Progenitor cell of endocrine pancreas (in vitro differentiated cells): ENCODE results near the gene VDAC1. TPM values are rescaled to one million over a fixed set of nuclear protein-coding genes. Genes with fewer than 3 reads are reported as not detected.

ENCODE experiments used
- DNase-seq: peaks from one replicate; pipeline ENCODE4 v3.0.0; 2021; ENCODE audit warnings: low spot score; ENCODE audit not compliant: unreplicated experiment
- H3K27ac Mint-ChIP-seq: 2 replicates; pipeline ENCODE4 v1.8.0; 2021; ENCODE audit warnings: mild to moderate bottlenecking, moderate library complexity, mixed read lengths
- H3K27me3 Mint-ChIP-seq: 2 replicates; pipeline ENCODE4 v1.8.0; 2021; ENCODE audit warnings: mixed read lengths
- H3K36me3 Mint-ChIP-seq: 2 replicates; pipeline ENCODE4 v1.8.0; 2022; ENCODE audit warnings: mixed read lengths; ENCODE audit not compliant: insufficient read depth
- H3K4me1 Mint-ChIP-seq: 2 replicates; pipeline ENCODE4 v1.8.0; 2021; ENCODE audit warnings: low read depth, mixed read lengths
- H3K4me3 Mint-ChIP-seq: 2 replicates; pipeline ENCODE4 v1.8.0; 2021; ENCODE audit warnings: low read depth, mild to moderate bottlenecking, moderate library complexity, mixed read lengths
- H3K9me3 Mint-ChIP-seq: 2 replicates; pipeline ENCODE4 v1.8.0; 2021; ENCODE audit warnings: low read depth, mixed read lengths
- total RNA-seq: library from RNA; stranded (reverse); gene quantifications from 2 replicates; pipeline ENCODE4 v1.2.1, GENCODE V29; 2021
- TF ChIP-seq, protein P1 (sequence below): fragments of 200-600 bp; sonication (generic); IDR thresholded peaks from one replicate; pipeline ENCODE4 v1.5.0; 2021; ENCODE audit warnings: antibody characterized with exemption, mild to moderate bottlenecking; ENCODE audit not compliant: unreplicated experiment

The VDAC1 gene
- total RNA-seq, 1 donor from 2014 or later: 123 TPM

DNA sequence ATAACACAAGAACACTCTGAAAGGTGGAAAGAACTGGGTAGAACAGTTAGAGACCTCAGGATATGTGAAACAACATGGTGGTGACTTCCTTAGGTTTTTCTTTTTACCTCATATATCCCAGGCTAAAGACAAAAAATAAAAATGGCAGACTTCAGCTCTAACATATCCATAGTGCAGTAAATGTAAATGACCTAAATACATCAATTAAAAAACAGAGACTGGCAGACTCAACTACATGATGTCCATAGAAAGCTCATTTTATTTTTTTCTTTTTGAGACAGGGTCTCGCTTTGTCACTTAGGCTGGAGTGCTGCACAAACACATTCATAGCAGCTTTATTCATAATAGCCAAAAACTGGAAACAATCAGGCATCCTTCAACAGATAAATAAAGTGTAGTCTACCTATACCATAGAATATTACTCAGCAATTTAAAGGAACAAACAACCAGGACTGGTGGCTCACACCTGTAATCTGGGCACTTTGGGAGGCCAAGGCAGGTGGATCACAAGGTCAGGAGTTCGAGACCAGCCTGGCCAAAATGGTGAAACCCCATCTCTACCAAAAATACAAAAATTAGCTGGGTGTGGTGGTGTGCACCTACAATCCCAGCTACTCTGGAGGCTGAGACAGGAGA is 41.2 kb downstream of the VDAC1 start:
- no peak overlapping the region for H3K27ac Mint-ChIP-seq
- no peak overlapping the region for H3K4me3 Mint-ChIP-seq
- H3K27me3 Mint-ChIP-seq: no peaks in the 10 kb centered on the region
- H3K36me3 Mint-ChIP-seq: peaks cover 5% of the 10 kb centered on the region
- H3K9me3 Mint-ChIP-seq: no peaks in the 10 kb centered on the region
- no peak for DNase-seq
- TF ChIP-seq, protein P1, sequence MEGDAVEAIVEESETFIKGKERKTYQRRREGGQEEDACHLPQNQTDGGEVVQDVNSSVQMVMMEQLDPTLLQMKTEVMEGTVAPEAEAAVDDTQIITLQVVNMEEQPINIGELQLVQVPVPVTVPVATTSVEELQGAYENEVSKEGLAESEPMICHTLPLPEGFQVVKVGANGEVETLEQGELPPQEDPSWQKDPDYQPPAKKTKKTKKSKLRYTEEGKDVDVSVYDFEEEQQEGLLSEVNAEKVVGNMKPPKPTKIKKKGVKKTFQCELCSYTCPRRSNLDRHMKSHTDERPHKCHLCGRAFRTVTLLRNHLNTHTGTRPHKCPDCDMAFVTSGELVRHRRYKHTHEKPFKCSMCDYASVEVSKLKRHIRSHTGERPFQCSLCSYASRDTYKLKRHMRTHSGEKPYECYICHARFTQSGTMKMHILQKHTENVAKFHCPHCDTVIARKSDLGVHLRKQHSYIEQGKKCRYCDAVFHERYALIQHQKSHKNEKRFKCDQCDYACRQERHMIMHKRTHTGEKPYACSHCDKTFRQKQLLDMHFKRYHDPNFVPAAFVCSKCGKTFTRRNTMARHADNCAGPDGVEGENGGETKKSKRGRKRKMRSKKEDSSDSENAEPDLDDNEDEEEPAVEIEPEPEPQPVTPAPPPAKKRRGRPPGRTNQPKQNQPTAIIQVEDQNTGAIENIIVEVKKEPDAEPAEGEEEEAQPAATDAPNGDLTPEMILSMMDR: no peak
- H3K4me1 Mint-ChIP-seq: peaks cover 12% of the 10 kb centered on the region

DNA sequence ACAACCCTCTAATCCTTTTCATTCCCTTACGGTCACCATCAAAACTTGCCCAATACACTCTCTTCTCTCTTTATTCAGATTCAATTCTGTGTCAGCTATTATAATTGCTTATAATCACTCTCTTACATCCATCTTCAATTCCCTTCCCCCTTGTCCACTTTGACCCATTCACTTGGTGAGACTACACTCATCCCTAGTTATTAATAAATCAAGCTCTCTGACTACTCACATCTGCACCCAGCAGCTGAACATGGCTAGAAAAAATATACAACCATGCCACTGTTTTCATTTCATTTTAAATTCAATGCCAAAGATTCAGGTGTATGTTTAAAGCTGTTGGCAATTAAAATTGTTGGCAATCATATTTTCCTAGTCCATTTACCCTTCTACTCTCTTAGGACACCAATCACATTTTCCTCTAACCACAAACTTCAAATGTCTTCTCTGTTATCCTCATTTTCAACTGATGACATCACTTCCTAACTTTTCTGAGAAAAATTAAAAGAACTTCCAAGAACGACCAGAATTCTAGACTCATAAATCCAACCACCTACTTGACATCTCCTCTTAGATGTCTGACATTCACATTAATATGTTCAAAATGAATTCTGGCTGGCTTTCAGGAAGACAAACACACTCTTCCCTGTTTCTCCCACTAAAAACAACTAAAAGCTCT is 41.8 kb downstream of the VDAC1 start:
- no peaks in the 10 kb centered on the region for H3K27me3 Mint-ChIP-seq
- no peak overlapping the region for H3K27ac Mint-ChIP-seq
- DNase-seq: no peak
- peaks cover 8% of the 10 kb centered on the region for H3K4me1 Mint-ChIP-seq
- H3K36me3 Mint-ChIP-seq: peaks cover 5% of the 10 kb centered on the region
- TF ChIP-seq, protein P1: no peak
- no peak overlapping the region for H3K4me3 Mint-ChIP-seq
- H3K9me3 Mint-ChIP-seq: no peaks in the 10 kb centered on the region

DNA sequence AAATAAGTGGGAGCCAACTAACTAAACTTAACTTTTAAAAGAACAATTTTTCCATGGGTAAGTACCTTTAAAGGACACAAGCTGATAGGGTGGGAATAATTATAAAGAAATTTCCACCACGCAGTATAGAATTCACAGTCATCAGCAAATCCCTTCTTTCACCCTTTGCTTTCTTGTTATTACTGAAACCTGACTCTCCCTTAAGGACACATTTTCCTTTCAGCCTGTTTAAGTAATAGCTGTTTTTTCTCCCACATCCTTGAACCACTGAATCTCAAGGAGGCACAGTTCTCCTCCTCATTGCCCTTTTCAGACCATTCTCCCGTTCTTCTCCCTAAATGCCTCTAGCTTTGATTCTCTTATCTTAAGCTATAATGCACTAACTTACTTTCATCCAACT is 42.6 kb downstream of the VDAC1 start:
- DNase-seq: no peak
- H3K4me1 Mint-ChIP-seq: peaks cover 1% of the 10 kb centered on the region
- no peak overlapping the region for H3K4me3 Mint-ChIP-seq
- no peaks in the 10 kb centered on the region for H3K27me3 Mint-ChIP-seq
- H3K9me3 Mint-ChIP-seq: no peaks in the 10 kb centered on the region
- TF ChIP-seq, protein P1: no peak
- peak overlapping the region; percentile 1 for H3K27ac Mint-ChIP-seq
- H3K36me3 Mint-ChIP-seq: peaks cover 7% of the 10 kb centered on the region

DNA sequence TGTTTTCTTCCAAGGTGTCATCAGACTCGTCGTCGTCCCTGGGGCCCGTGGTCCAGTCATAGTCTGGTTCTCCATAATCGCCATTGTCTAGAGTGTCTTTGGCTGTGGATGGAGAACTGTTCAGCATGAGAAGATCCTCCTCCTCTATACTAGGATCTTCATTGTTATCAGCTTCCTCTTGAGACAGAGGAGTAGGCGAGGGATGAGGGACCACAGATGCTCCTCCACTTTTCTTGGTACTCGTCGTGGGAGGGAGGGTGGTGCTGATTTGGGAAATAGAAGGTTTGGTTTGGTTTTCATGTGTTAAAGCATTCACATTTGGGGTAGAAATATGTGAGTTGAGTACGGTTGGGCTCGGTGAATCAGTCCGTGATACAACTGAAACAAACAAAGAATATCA is 45.1 kb downstream of the VDAC1 start:
- TF ChIP-seq, protein P1: no peak
- H3K4me1 Mint-ChIP-seq: no peaks in the 10 kb centered on the region
- H3K36me3 Mint-ChIP-seq: peaks cover 8% of the 10 kb centered on the region
- DNase-seq: no peak
- H3K27me3 Mint-ChIP-seq: no peaks in the 10 kb centered on the region
- H3K4me3 Mint-ChIP-seq: no peak overlapping the region
- H3K27ac Mint-ChIP-seq: no peak overlapping the region
- H3K9me3 Mint-ChIP-seq: no peaks in the 10 kb centered on the region

DNA sequence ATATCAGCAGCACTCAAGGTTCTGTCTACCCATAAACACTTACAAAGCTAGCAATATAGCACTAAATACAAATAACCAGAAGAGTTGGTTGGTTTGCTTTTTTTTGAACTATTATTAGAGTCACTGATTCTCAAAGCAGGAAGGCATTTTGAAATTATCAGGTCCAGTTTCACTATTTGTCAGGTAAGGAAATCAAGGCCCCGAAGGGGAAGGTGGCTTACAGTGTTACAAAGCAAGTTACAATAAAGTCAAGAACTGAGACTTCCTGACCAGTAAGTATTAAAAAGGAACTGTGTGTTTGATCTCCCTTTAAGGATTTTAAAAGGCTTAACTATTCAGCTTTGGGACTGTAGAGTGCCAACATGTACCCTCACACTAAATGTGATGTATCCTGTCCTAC is 47.2 kb downstream of the VDAC1 start:
- TF ChIP-seq, protein P1: no peak
- H3K36me3 Mint-ChIP-seq: peaks cover 13% of the 10 kb centered on the region

More for the DNA sequence above, 47.2 kb downstream of the VDAC1 start:
- Mint-ChIP-seq H3K27me3 (no peaks in the 10 kb centered on the region), H3K9me3 (no peaks in the 10 kb centered on the region), H3K4me3 (no peak overlapping the region), H3K27ac (no peak overlapping the region), H3K4me1 (no peaks in the 10 kb centered on the region)
- no peak for DNase-seq
